ENCODE measurements around the gene C2orf49.

DNA sequence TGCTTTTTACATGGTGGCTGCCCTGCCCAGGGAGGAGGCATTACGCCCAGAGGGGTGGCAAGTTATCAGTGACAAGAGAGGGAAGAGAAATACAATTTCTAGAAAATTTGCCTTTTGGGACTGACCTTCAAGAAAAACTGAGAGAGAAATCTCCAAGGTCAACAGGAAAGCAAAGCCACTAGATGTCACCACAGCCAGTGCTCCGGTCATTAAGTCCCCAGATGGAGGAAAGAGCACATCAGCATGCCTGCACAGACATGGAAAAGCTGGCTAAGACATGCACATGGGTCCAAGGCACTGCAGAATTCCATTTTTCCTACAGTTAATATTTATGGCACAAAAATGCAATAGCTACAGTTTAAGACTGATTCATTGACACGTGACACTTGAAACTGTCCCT, 40.5 kb downstream of the C2orf49 start:
- TF ChIP-seq, protein P1, sequence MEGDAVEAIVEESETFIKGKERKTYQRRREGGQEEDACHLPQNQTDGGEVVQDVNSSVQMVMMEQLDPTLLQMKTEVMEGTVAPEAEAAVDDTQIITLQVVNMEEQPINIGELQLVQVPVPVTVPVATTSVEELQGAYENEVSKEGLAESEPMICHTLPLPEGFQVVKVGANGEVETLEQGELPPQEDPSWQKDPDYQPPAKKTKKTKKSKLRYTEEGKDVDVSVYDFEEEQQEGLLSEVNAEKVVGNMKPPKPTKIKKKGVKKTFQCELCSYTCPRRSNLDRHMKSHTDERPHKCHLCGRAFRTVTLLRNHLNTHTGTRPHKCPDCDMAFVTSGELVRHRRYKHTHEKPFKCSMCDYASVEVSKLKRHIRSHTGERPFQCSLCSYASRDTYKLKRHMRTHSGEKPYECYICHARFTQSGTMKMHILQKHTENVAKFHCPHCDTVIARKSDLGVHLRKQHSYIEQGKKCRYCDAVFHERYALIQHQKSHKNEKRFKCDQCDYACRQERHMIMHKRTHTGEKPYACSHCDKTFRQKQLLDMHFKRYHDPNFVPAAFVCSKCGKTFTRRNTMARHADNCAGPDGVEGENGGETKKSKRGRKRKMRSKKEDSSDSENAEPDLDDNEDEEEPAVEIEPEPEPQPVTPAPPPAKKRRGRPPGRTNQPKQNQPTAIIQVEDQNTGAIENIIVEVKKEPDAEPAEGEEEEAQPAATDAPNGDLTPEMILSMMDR (IDR thresholded peaks at IDR 0.05; ENCODE audit: insufficient read depth, low read length) = no peak
- TF ChIP-seq, protein P2, sequence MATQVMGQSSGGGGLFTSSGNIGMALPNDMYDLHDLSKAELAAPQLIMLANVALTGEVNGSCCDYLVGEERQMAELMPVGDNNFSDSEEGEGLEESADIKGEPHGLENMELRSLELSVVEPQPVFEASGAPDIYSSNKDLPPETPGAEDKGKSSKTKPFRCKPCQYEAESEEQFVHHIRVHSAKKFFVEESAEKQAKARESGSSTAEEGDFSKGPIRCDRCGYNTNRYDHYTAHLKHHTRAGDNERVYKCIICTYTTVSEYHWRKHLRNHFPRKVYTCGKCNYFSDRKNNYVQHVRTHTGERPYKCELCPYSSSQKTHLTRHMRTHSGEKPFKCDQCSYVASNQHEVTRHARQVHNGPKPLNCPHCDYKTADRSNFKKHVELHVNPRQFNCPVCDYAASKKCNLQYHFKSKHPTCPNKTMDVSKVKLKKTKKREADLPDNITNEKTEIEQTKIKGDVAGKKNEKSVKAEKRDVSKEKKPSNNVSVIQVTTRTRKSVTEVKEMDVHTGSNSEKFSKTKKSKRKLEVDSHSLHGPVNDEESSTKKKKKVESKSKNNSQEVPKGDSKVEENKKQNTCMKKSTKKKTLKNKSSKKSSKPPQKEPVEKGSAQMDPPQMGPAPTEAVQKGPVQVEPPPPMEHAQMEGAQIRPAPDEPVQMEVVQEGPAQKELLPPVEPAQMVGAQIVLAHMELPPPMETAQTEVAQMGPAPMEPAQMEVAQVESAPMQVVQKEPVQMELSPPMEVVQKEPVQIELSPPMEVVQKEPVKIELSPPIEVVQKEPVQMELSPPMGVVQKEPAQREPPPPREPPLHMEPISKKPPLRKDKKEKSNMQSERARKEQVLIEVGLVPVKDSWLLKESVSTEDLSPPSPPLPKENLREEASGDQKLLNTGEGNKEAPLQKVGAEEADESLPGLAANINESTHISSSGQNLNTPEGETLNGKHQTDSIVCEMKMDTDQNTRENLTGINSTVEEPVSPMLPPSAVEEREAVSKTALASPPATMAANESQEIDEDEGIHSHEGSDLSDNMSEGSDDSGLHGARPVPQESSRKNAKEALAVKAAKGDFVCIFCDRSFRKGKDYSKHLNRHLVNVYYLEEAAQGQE (IDR thresholded peaks at IDR 0.05; ENCODE audit: insufficient replicate concordance, low read depth) = no peak

Measured in HL-60 (cell line).